ENCODE measurements around the gene RHOH. TPM values are rescaled to one million over a fixed set of nuclear protein-coding genes. Genes with fewer than 3 reads are reported as not detected.

Gene RHOH
- total RNA-seq, 2 experiments from 2014 or later, result 74.7 to 83.6 TPM

- H3K4me3 Mint-ChIP-seq, result no peak overlapping the region
- peaks cover 86% of the 10 kb centered on the region for H3K4me1 Mint-ChIP-seq
- H3K9me3 Mint-ChIP-seq (ENCODE audit: low read depth), result no peaks in the 10 kb centered on the region
- ATAC-seq (no peak), DNase-seq (no peak)
- peak overlapping the region; percentile 77 for H3K27ac Mint-ChIP-seq
- intact Hi-C loops (cut with DNase I, micrococcal nuclease), result no loop called here
- ChIA-PET CTCF (interaction anchor here (0.7 to 1.7 kb wide), 3 partner anchors 62 to 83 kb away, joined by 3 to 8 read pairs (median 6); no protein-coding TSS in a partner anchor), POLR2A (interaction anchor here (0.7 kb wide), 1 partner anchor 10 kb away, joined by 3 read pairs; no protein-coding TSS in a partner anchor)
- H3K27me3 Mint-ChIP-seq, result no peaks in the 10 kb centered on the region
- H3K36me3 Mint-ChIP-seq (ENCODE audit: low read depth), result peaks cover 63% of the 10 kb centered on the region
Observed at GRCh38 chr4:40246011-40246900, 49.4 kb downstream of the RHOH start.

- CTCF ChIA-PET, result interaction anchor here (0.8 to 1.4 kb wide), 2 partner anchors 8 to 70 kb away, joined by 3 to 5 read pairs; no protein-coding TSS in a partner anchor
- Mint-ChIP-seq H3K4me3 (no peak overlapping the region), H3K27ac (peak overlapping the region; percentile 77), H3K4me1 (peaks cover 86% of the 10 kb centered on the region), H3K36me3 (ENCODE audit: low read depth) (peaks cover 57% of the 10 kb centered on the region), H3K27me3 (no peaks in the 10 kb centered on the region), H3K9me3 (ENCODE audit: low read depth) (no peaks in the 10 kb centered on the region)
- DNase-seq (no peak), ATAC-seq (no peak)
- intact Hi-C loops (cut with DNase I, micrococcal nuclease), result loop anchor here in 1 of 2 experiments (1.0 kb wide), 1 partner anchor 11 kb away; no protein-coding TSS in a partner anchor
- POLR2A ChIA-PET, result interaction anchor here (0.8 kb wide), 1 partner anchor 8 kb away, joined by 3 read pairs; no protein-coding TSS in a partner anchor
Observed at GRCh38 chr4:40246938-40247337, 50.1 kb downstream of the RHOH start.

GRCh38 chr4:40247350-40247749 is 50.5 kb downstream of the RHOH start:
- H3K4me3 Mint-ChIP-seq, result peak overlapping the region; percentile 41
- POLR2A ChIA-PET, result interaction anchor here (0.8 kb wide), 1 partner anchor 9 kb away, joined by 3 read pairs; no protein-coding TSS in a partner anchor
- peak overlapping the region; percentile 77 for H3K27ac Mint-ChIP-seq
- ATAC-seq, result peak; percentile 43
- H3K4me1 Mint-ChIP-seq, result peaks cover 83% of the 10 kb centered on the region
- peaks cover 53% of the 10 kb centered on the region for H3K36me3 Mint-ChIP-seq (ENCODE audit: low read depth)
- H3K9me3 Mint-ChIP-seq (ENCODE audit: low read depth), result no peaks in the 10 kb centered on the region
- no peaks in the 10 kb centered on the region for H3K27me3 Mint-ChIP-seq
- intact Hi-C loops (cut with DNase I, micrococcal nuclease), result loop anchor here in 1 of 2 experiments (1.0 kb wide), 1 partner anchor 11 kb away; no protein-coding TSS in a partner anchor
- CTCF ChIA-PET, result interaction anchor here (0.5 to 1.4 kb wide), 7 partner anchors 9 to 92 kb away, joined by 3 to 5 read pairs (median 3); no protein-coding TSS in a partner anchor
- peak; percentile 64 for DNase-seq

GRCh38 chr4:40251366-40251765 is 54.5 kb downstream of the RHOH start:
- Mint-ChIP-seq H3K27ac (peak overlapping the region; percentile 76), H3K27me3 (no peaks in the 10 kb centered on the region), H3K9me3 (ENCODE audit: low read depth) (no peaks in the 10 kb centered on the region), H3K4me1 (peaks cover 80% of the 10 kb centered on the region), H3K4me3 (peak overlapping the region; percentile 1), H3K36me3 (ENCODE audit: low read depth) (peaks cover 17% of the 10 kb centered on the region)
- DNase-seq, result no peak
- CTCF ChIA-PET, result interaction anchor here (0.6 to 1.8 kb wide), 4 partner anchors 11 to 878 kb away, joined by 3 to 6 read pairs (median 3); no protein-coding TSS in a partner anchor
- ATAC-seq, result peak; percentile 66
- intact Hi-C loops (cut with DNase I, micrococcal nuclease), result loop anchor here (1.0 to 2.0 kb wide), 4 partner anchors 23 to 51 kb away; no protein-coding TSS in a partner anchor
- POLR2A ChIA-PET, result no interaction called here

GRCh38 chr4:40253906-40254305 is 57.1 kb downstream of the RHOH start:
- ChIA-PET POLR2A (interaction anchor here (0.6 kb wide), 1 partner anchor 29 kb away, joined by 3 read pairs; no protein-coding TSS in a partner anchor), CTCF (interaction anchor here (0.6 to 1.3 kb wide), 6 partner anchors 20 to 1127 kb away, joined by 3 to 4 read pairs (median 3); no protein-coding TSS in a partner anchor)
- intact Hi-C loops (cut with DNase I, micrococcal nuclease), result loop anchor here in 1 of 2 experiments (2.0 kb wide), 2 partner anchors 55 to 63 kb away; no protein-coding TSS in a partner anchor
- peak overlapping the region; percentile 77 for H3K27ac Mint-ChIP-seq
- no peaks in the 10 kb centered on the region for H3K9me3 Mint-ChIP-seq (ENCODE audit: low read depth)
- H3K4me1 Mint-ChIP-seq, result peaks cover 82% of the 10 kb centered on the region
- no peak for ATAC-seq
- no peak for DNase-seq
- peaks cover 4% of the 10 kb centered on the region for H3K36me3 Mint-ChIP-seq (ENCODE audit: low read depth)
- no peaks in the 10 kb centered on the region for H3K27me3 Mint-ChIP-seq
- peak overlapping the region; percentile 7 for H3K4me3 Mint-ChIP-seq

GRCh38 chr4:40254608-40255392 is 58.0 kb downstream of the RHOH start:
- H3K4me1 Mint-ChIP-seq, result peaks cover 79% of the 10 kb centered on the region
- ChIA-PET CTCF (interaction anchor here (0.6 to 1.1 kb wide), 4 partner anchors 19 to 1127 kb away, joined by 3 to 5 read pairs (median 4); no protein-coding TSS in a partner anchor), POLR2A (interaction anchor here (1.3 kb wide), 1 partner anchor 54 kb away, joined by 4 read pairs; no protein-coding TSS in a partner anchor)
- peak overlapping the region; percentile 6 for H3K4me3 Mint-ChIP-seq
- H3K9me3 Mint-ChIP-seq (ENCODE audit: low read depth), result no peaks in the 10 kb centered on the region
- intact Hi-C loops (cut with DNase I, micrococcal nuclease), result loop anchor here (1.0 to 2.0 kb wide), 6 partner anchors 26 to 62 kb away; no protein-coding TSS in a partner anchor
- peaks cover 4% of the 10 kb centered on the region for H3K36me3 Mint-ChIP-seq (ENCODE audit: low read depth)
- ATAC-seq (peak; percentile 55), DNase-seq (peak; percentile 57)
- peak overlapping the region; percentile 77 for H3K27ac Mint-ChIP-seq
- H3K27me3 Mint-ChIP-seq, result no peaks in the 10 kb centered on the region

GRCh38 chr4:40255393-40256281 is 58.8 kb downstream of the RHOH start:
- peak; percentile 31 for ATAC-seq
- peak overlapping the region; percentile 44 for H3K27ac Mint-ChIP-seq
- DNase-seq, result no peak
- H3K27me3 Mint-ChIP-seq, result no peaks in the 10 kb centered on the region
- CTCF ChIA-PET, result interaction anchor here (0.6 to 1.1 kb wide), 3 partner anchors 53 to 70 kb away, joined by 3 to 5 read pairs (median 5); no protein-coding TSS in a partner anchor
- POLR2A ChIA-PET, result interaction anchor here (0.5 to 1.3 kb wide), 3 partner anchors 17 to 204 kb away, joined by 3 to 4 read pairs (median 3); no protein-coding TSS in a partner anchor
- H3K9me3 Mint-ChIP-seq (ENCODE audit: low read depth), result no peaks in the 10 kb centered on the region
- peaks cover 3% of the 10 kb centered on the region for H3K36me3 Mint-ChIP-seq (ENCODE audit: low read depth)
- no peak overlapping the region for H3K4me3 Mint-ChIP-seq
- intact Hi-C loops (cut with DNase I, micrococcal nuclease), result loop anchor here (1.0 to 2.0 kb wide), 6 partner anchors 27 to 61 kb away; no protein-coding TSS in a partner anchor
- peaks cover 76% of the 10 kb centered on the region for H3K4me1 Mint-ChIP-seq

- Mint-ChIP-seq H3K4me1 (peaks cover 76% of the 10 kb centered on the region), H3K36me3 (ENCODE audit: low read depth) (peaks cover under 1% of the 10 kb centered on the region), H3K27me3 (no peaks in the 10 kb centered on the region), H3K4me3 (no peak overlapping the region), H3K9me3 (ENCODE audit: low read depth) (no peaks in the 10 kb centered on the region), H3K27ac (peak overlapping the region; percentile 44)
- DNase-seq, result no peak
- no peak for ATAC-seq
- ChIA-PET POLR2A (interaction anchor here (0.8 to 1.1 kb wide), 3 partner anchors 11 to 56 kb away, joined by 3 read pairs; no protein-coding TSS in a partner anchor), CTCF (interaction anchor here (0.5 to 1.5 kb wide), 4 partner anchors 27 to 68 kb away, joined by 3 to 6 read pairs (median 5); no protein-coding TSS in a partner anchor)
- intact Hi-C loops (cut with DNase I, micrococcal nuclease), result no loop called here
Observed at GRCh38 chr4:40256329-40256728, 59.5 kb downstream of the RHOH start.

GRCh38 chr4:40256817-40257216 is 60.0 kb downstream of the RHOH start:
- DNase-seq (no peak), ATAC-seq (no peak)
- CTCF ChIA-PET, result interaction anchor here (0.5 to 1.5 kb wide), 5 partner anchors 26 to 68 kb away, joined by 3 to 6 read pairs (median 4); no protein-coding TSS in a partner anchor
- Mint-ChIP-seq H3K4me3 (no peak overlapping the region), H3K27ac (no peak overlapping the region), H3K27me3 (no peaks in the 10 kb centered on the region), H3K36me3 (ENCODE audit: low read depth) (no peaks in the 10 kb centered on the region), H3K4me1 (peaks cover 76% of the 10 kb centered on the region), H3K9me3 (ENCODE audit: low read depth) (no peaks in the 10 kb centered on the region)
- POLR2A ChIA-PET, result interaction anchor here (0.6 to 1.1 kb wide), 4 partner anchors 11 to 57 kb away, joined by 3 to 7 read pairs (median 3); no protein-coding TSS in a partner anchor
- intact Hi-C loops (cut with DNase I, micrococcal nuclease), result no loop called here

All from activated CD4-positive, alpha-beta T cell treated with anti-CD3 and anti-CD28 coated beads for 36 hours (primary cell).